H1 (cell line): ENCODE data around the gene KRTAP9-1. TPM values are rescaled to one million over a fixed set of nuclear protein-coding genes. Genes with fewer than 3 reads are reported as not detected.
"Not testable (repeated sequence)": the region's sequence is repeated elsewhere in the genome, so short reads cannot be mapped to it uniquely, and the experiment has no call there.

Experiments used
- CTCF ChIA-PET: fragments of 300-600 bp; sonication (Branson Sonifier 250); formaldehyde crosslinking; loops from one replicate; lab custom pipeline; 2021; ENCODE audit not compliant: partially characterized antibody; lab: Charles Lee
- POLR2A ChIA-PET: fragments of 300-600 bp; sonication (Branson Sonifier 250); formaldehyde crosslinking; loops from one replicate; lab custom pipeline; 2021; ENCODE audit warnings: inconsistent platforms; ENCODE audit not compliant: partially characterized antibody; lab: Charles Lee
- DNase-seq, 2 experiments: peaks; one replicate each; pipeline versions ENCODE4 v3.0.0 to v3.0.0-alpha.2; 2010 to 2022; ENCODE audit warnings: low spot score in 2 of 2, low read depth in 1 of 2, mixed read lengths in 1 of 2
- FAIRE-seq: peaks from 2 replicates; lab custom pipeline; 2011; peaks lifted over from hg19 to GRCh38; lab: Jason Lieb, UNC
- H2AFZ ChIP-seq: 2 replicates; pipeline ENCODE4 v1.8.1; 2012; ENCODE audit warnings: low read length, inconsistent platforms
- H2AK5ac ChIP-seq: 2 replicates; pipeline ENCODE4 v1.6.1; 2013; ENCODE audit warnings: low read depth, low read length
- H2BK120ac ChIP-seq: replicated peaks from 2 replicates; pipeline ENCODE3; 2013; ENCODE audit warnings: low read depth, low read length, inconsistent platforms
- H2BK12ac ChIP-seq: 2 replicates; pipeline ENCODE4 v1.6.1; 2013; ENCODE audit warnings: low read depth, low read length
- H2BK15ac ChIP-seq: 2 replicates; pipeline ENCODE4 v1.6.1; 2013; ENCODE audit warnings: low read length
- H2BK20ac ChIP-seq: 2 replicates; pipeline ENCODE4 v1.6.1; 2013; ENCODE audit warnings: low read length
- H2BK5ac ChIP-seq: 2 replicates; pipeline ENCODE4 v1.6.1; 2013; ENCODE audit warnings: low read depth, low read length
- H3K14ac ChIP-seq: 2 replicates; pipeline ENCODE4 v1.6.1; 2013; ENCODE audit warnings: inconsistent platforms; ENCODE audit not compliant: insufficient read length
- H3K18ac ChIP-seq: 2 replicates; pipeline ENCODE4 v1.6.1; 2013; ENCODE audit warnings: low read length; ENCODE audit errors: extremely low read depth
- H3K23ac ChIP-seq: 2 replicates; pipeline ENCODE4 v1.6.1; 2013; ENCODE audit warnings: inconsistent platforms; ENCODE audit not compliant: insufficient read length
- H3K23me2 ChIP-seq: 2 replicates; pipeline ENCODE4 v1.6.1; 2013; ENCODE audit warnings: low read depth, low read length
- H3K27ac ChIP-seq: 2 replicates; pipeline ENCODE4 v1.6.1; 2011; ENCODE audit warnings: low read depth, low read length, inconsistent platforms
- H3K27me3 ChIP-seq, 4 experiments: replicated peaks in 1 of 4; 1 replicate in 1 of 4; 2 replicates in 3 of 4; pipeline versions ENCODE4 v1.6.1 to v1.8.1; 2011 to 2013; ENCODE audit warnings: low read length in 3 of 4, mild to moderate bottlenecking in 3 of 4, inconsistent platforms in 2 of 4, mixed read lengths in 2 of 4, moderate library complexity in 1 of 4; ENCODE audit not compliant: control insufficient read depth in 3 of 4, insufficient read depth in 3 of 4; ENCODE audit errors: extremely low read depth in 1 of 4
- H3K36me3 ChIP-seq, 4 experiments: 2 replicates each; pipeline versions ENCODE4 v1.6.1 to v1.8.1; 2011 to 2013; ENCODE audit warnings: mild to moderate bottlenecking in 4 of 4, low read length in 3 of 4, moderate library complexity in 2 of 4, control low read depth in 1 of 4, inconsistent platforms in 1 of 4; ENCODE audit not compliant: insufficient read depth in 4 of 4, control insufficient read depth in 2 of 4
- H3K4ac ChIP-seq: replicated peaks from 2 replicates; pipeline ENCODE3; 2013; ENCODE audit warnings: low read length, low read depth, mixed read lengths, inconsistent platforms; ENCODE audit not compliant: insufficient read length
- H3K4me1 ChIP-seq, 4 experiments: replicated peaks in 1 of 4; 1 replicate in 1 of 4; 2 replicates in 3 of 4; pipeline versions ENCODE4 v1.6.1 to v1.8.1; 2011 to 2013; ENCODE audit warnings: low read length in 3 of 4, inconsistent platforms in 2 of 4, mixed read lengths in 1 of 4; ENCODE audit not compliant: insufficient read depth in 4 of 4, control insufficient read depth in 3 of 4
- H3K4me2 ChIP-seq, 2 experiments: 2 replicates each; pipeline versions ENCODE4 v1.6.1 to v1.8.1; 2011 to 2013; ENCODE audit warnings: low read depth in 2 of 2, low read length in 2 of 2, control low read depth in 1 of 2, inconsistent platforms in 1 of 2, mild to moderate bottlenecking in 1 of 2; ENCODE audit not compliant: insufficient read depth in 1 of 2
- H3K4me3 ChIP-seq, 4 experiments: fragments of 200-600, 300-600 bp in 1 of 4; sonication (generic), shearing (Covaris generic), sonication (Bioruptor Twin) in 1 of 4; 2 replicates each; pipeline versions ENCODE4 v1.5.1 to v1.8.1; 2011 to 2016; ENCODE audit warnings: low read length in 4 of 4, low read depth in 3 of 4, control low read depth in 2 of 4, inconsistent platforms in 2 of 4, mild to moderate bottlenecking in 2 of 4, mixed read lengths in 1 of 4, moderate library complexity in 1 of 4; ENCODE audit not compliant: insufficient read depth in 2 of 4; ENCODE audit errors: extremely low read depth in 1 of 4
- H3K56ac ChIP-seq: replicated peaks from 2 replicates; pipeline ENCODE3; 2013; ENCODE audit warnings: low read depth, mild to moderate bottlenecking, mixed read lengths, low read length, inconsistent platforms; ENCODE audit not compliant: insufficient read length
- H3K79me1 ChIP-seq: 2 replicates; pipeline ENCODE4 v1.6.1; 2013; ENCODE audit warnings: low read depth, low read length, control low read depth
- H3K79me2 ChIP-seq, 2 experiments: 2 replicates each; pipeline versions ENCODE4 v1.6.1 to v1.8.1; 2012 to 2013; ENCODE audit warnings: low read length in 2 of 2, mild to moderate bottlenecking in 2 of 2, inconsistent platforms in 1 of 2; ENCODE audit not compliant: insufficient read depth in 2 of 2, control insufficient read depth in 1 of 2
- H3K9ac ChIP-seq, 4 experiments: replicated peaks in 1 of 4; 1 replicate in 1 of 4; 2 replicates in 3 of 4; pipeline versions ENCODE4 v1.6.1 to v1.8.1; 2011 to 2013; ENCODE audit warnings: low read depth in 3 of 4, low read length in 3 of 4, control low read depth in 2 of 4, mild to moderate bottlenecking in 2 of 4, moderate library complexity in 2 of 4, inconsistent platforms in 1 of 4; ENCODE audit errors: extremely low read depth in 1 of 4
- H3K9me3 ChIP-seq, 2 experiments: 2 replicates each; pipeline versions ENCODE4 v1.6.1 to v1.8.1; 2012 to 2013; ENCODE audit warnings: mild to moderate bottlenecking in 2 of 2, moderate library complexity in 2 of 2, control low read depth in 1 of 2, inconsistent platforms in 1 of 2, low read depth in 1 of 2, low read length in 1 of 2, mixed read lengths in 1 of 2; ENCODE audit not compliant: insufficient read depth in 2 of 2
- H4K20me1 ChIP-seq, 2 experiments: replicated peaks in 1 of 2; 2 replicates each; pipeline versions ENCODE3 to v1.8.1; 2011 to 2013; ENCODE audit warnings: inconsistent platforms in 2 of 2, low read length in 2 of 2, mild to moderate bottlenecking in 1 of 2; ENCODE audit not compliant: insufficient read depth in 2 of 2, control insufficient read depth in 1 of 2
- H4K5ac ChIP-seq: 2 replicates; pipeline ENCODE4 v1.6.1; 2013; ENCODE audit warnings: low read length, low read depth, mixed read lengths, inconsistent platforms; ENCODE audit not compliant: insufficient read length
- H4K8ac ChIP-seq: 2 replicates; pipeline ENCODE4 v1.8.0; 2013; ENCODE audit warnings: mild to moderate bottlenecking, moderate library complexity, low read length, inconsistent platforms; ENCODE audit not compliant: insufficient read depth; ENCODE audit errors: extremely low read depth
- H4K91ac ChIP-seq: replicated peaks from 2 replicates; pipeline ENCODE3; 2013; ENCODE audit warnings: low read length, mixed read lengths, inconsistent platforms; ENCODE audit not compliant: insufficient read length
- WGBS, 2 experiments: shearing (Covaris generic) in 1 of 2; methylation state at CpG; one replicate each; pipeline versions ENCODE4 v1.1.6 to v1.1.7; 2013 to 2015; ENCODE audit warnings: low lambda C conversion rate in 2 of 2, mixed read lengths in 2 of 2, inconsistent platforms in 1 of 2, low coverage in 1 of 2, missing lambda C conversion rate in 1 of 2; ENCODE audit not compliant: insufficient replicate concordance in 2 of 2, insufficient coverage in 1 of 2, insufficient read length in 1 of 2; ENCODE audit errors: extremely low coverage in 1 of 2, missing lambda C conversion rate in 1 of 2; 5-methylcytosine and 5-hydroxymethylcytosine counted together
- polyA plus RNA-seq, 7 experiments: library from polyadenylated mRNA; depleted of rRNA in 3 of 7; stranded (reverse) in 5 of 7; unstranded in 2 of 7; fragments of >200 nt in 5 of 7; fragments of 200-250 nt in 2 of 7; gene quantifications; 1 replicate in 5 of 7; 2 replicates in 1 of 7; 4 replicates in 1 of 7; pipeline versions ENCODE4 v1.2.1 to v1.2.3, GENCODE V29; 2011 to 2013; ENCODE audit warnings: missing spikeins in 2 of 7, mixed read lengths in 2 of 7
- total RNA-seq: library from RNA; stranded (reverse); fragmentation: NEBNext Ultra II Directional; extraction: Animal tissue kit (Norgen Biotek cat#: 25700); gene quantifications from 2 replicates; pipeline ENCODE4 v1.2.1, GENCODE V29; 2021

Gene KRTAP9-1
- total and polyA plus RNA-seq, 2 of the 8 experiments (the other 6 are each of a cell fraction or from before 2014, with no cell fraction given), result not detected

- H2BK120ac ChIP-seq, H2BK5ac ChIP-seq, FAIRE-seq, POLR2A ChIA-PET, H3K14ac ChIP-seq, H2BK15ac ChIP-seq, H3K23ac ChIP-seq, H2BK12ac ChIP-seq, DNase-seq, H3K79me1 ChIP-seq, H2AFZ ChIP-seq, H3K4me2 ChIP-seq, H3K18ac ChIP-seq, H4K5ac ChIP-seq, H3K4ac ChIP-seq, H3K36me3 ChIP-seq, H4K91ac ChIP-seq, H3K4me1 ChIP-seq, H3K9ac ChIP-seq, H3K79me2 ChIP-seq, H2AK5ac ChIP-seq, H3K56ac ChIP-seq, H4K20me1 ChIP-seq, H3K9me3 ChIP-seq, H3K27ac ChIP-seq, H4K8ac ChIP-seq, H3K23me2 ChIP-seq, H3K27me3 ChIP-seq, H2BK20ac ChIP-seq, H3K4me3 ChIP-seq: not testable (repeated sequence)
- 86% methylated on average over 10 of the region's 10 CpGs; no CpG with 5 or more reads in 1 of the 2 experiments for WGBS, 2 experiments
- CTCF ChIA-PET, result interaction anchor here (0.9 kb wide), 2 partner anchors 8 to 27 kb away, joined by 3 read pairs; no protein-coding TSS in a partner anchor
Observed at GRCh38 chr17:41148971-41149651, 40.6 kb upstream of the KRTAP9-1 start.
